Measurements from ENCODE around the gene ARFRP1. TPM values are rescaled to one million over a fixed set of nuclear protein-coding genes. Genes with fewer than 3 reads are reported as not detected.

ARFRP1 gene
- total and polyA plus RNA-seq, 2 of the 13 experiments (the other 11 are each of a cell fraction or from before 2014, with no cell fraction given) = 32.0 to 51.1 TPM

DNA sequence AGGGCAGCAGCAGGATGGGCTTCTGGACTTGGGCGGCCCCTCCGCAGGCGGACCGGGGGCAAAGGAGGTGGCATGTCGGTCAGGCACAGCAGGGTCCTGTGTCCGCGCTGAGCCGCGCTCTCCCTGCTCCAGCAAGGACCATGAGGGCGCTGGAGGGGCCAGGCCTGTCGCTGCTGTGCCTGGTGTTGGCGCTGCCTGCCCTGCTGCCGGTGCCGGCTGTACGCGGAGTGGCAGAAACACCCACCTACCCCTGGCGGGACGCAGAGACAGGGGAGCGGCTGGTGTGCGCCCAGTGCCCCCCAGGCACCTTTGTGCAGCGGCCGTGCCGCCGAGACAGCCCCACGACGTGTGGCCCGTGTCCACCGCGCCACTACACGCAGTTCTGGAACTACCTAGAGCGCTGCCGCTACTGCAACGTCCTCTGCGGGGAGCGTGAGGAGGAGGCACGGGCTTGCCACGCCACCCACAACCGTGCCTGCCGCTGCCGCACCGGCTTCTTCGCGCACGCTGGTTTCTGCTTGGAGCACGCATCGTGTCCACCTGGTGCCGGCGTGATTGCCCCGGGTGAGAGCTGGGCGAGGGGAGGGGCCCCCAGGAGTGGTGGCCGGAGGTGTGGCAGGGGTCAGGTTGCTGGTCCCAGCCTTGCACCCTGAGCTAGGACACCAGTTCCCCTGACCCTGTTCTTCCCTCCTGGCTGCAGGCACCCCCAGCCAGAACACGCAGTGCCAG lies 11.0 kb downstream of the ARFRP1 start, which contains the start of gene TNFRSF6B (continued):
- TF ChIP-seq, protein P1, sequence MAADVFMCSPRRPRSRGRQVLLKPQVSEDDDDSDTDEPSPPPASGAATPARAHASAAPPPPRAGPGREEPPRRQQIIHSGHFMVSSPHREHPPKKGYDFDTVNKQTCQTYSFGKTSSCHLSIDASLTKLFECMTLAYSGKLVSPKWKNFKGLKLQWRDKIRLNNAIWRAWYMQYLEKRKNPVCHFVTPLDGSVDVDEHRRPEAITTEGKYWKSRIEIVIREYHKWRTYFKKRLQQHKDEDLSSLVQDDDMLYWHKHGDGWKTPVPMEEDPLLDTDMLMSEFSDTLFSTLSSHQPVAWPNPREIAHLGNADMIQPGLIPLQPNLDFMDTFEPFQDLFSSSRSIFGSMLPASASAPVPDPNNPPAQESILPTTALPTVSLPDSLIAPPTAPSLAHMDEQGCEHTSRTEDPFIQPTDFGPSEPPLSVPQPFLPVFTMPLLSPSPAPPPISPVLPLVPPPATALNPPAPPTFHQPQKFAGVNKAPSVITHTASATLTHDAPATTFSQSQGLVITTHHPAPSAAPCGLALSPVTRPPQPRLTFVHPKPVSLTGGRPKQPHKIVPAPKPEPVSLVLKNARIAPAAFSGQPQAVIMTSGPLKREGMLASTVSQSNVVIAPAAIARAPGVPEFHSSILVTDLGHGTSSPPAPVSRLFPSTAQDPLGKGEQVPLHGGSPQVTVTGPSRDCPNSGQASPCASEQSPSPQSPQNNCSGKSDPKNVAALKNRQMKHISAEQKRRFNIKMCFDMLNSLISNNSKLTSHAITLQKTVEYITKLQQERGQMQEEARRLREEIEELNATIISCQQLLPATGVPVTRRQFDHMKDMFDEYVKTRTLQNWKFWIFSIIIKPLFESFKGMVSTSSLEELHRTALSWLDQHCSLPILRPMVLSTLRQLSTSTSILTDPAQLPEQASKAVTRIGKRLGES (CRISPR knock-in tag; IDR thresholded peaks at IDR 0.05; ENCODE audit: borderline replicate concordance) = no peak
- TF ChIP-seq MED13 (CRISPR knock-in tag; IDR thresholded peaks at IDR 0.05) (no peak), ZNF24 (IDR thresholded peaks at IDR 0.05) (no peak), MBD4 (IDR thresholded peaks at IDR 0.05; ENCODE audit: borderline replicate concordance, low read length) (no peak), FLYWCH1 (CRISPR knock-in tag; IDR thresholded peaks at IDR 0.05) (no peak), ZNF10 (CRISPR knock-in tag; IDR thresholded peaks at IDR 0.05; ENCODE audit: borderline replicate concordance, low read depth) (no peak), STAT5B (CRISPR knock-in tag; IDR thresholded peaks at IDR 0.05) (no peak), SMC3 (IDR thresholded peaks at IDR 0.05; ENCODE audit: low read length) (no peak), ZMAT3 (CRISPR knock-in tag; conservative IDR thresholded peaks at IDR 0.05) (no peak; the same call in 1 of the 2 replicates), CREM (IDR thresholded peaks at IDR 0.05) (no peak), CREM (CRISPR knock-in tag; IDR thresholded peaks at IDR 0.05) (no peak), CC2D1A (CRISPR knock-in tag; IDR thresholded peaks at IDR 0.05) (0 out of 2 replicates have a peak, but pooled peaks have one; percentile 18), CREB1 (IDR thresholded peaks at IDR 0.05) (no peak), CREB1 (CRISPR knock-in tag; IDR thresholded peaks at IDR 0.05) (no peak), ZNF44 (CRISPR knock-in tag; IDR thresholded peaks at IDR 0.05) (no peak), ZNF614 (CRISPR knock-in tag; IDR thresholded peaks at IDR 0.05; ENCODE audit: borderline replicate concordance) (no peak), ZNF766 (CRISPR knock-in tag; IDR thresholded peaks at IDR 0.05; ENCODE audit: borderline replicate concordance) (peak; percentile 83; the same call in 1 of the 2 replicates), ZFYVE20 (CRISPR knock-in tag; IDR thresholded peaks at IDR 0.05; ENCODE audit: borderline replicate concordance, low read depth) (no peak)
- TF ChIP-seq, protein P2, sequence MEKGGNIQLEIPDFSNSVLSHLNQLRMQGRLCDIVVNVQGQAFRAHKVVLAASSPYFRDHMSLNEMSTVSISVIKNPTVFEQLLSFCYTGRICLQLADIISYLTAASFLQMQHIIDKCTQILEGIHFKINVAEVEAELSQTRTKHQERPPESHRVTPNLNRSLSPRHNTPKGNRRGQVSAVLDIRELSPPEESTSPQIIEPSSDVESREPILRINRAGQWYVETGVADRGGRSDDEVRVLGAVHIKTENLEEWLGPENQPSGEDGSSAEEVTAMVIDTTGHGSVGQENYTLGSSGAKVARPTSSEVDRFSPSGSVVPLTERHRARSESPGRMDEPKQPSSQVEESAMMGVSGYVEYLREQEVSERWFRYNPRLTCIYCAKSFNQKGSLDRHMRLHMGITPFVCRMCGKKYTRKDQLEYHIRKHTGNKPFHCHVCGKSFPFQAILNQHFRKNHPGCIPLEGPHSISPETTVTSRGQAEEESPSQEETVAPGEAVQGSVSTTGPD (CRISPR knock-in tag; IDR thresholded peaks at IDR 0.05) = no peak
- TF ChIP-seq, protein P3, sequence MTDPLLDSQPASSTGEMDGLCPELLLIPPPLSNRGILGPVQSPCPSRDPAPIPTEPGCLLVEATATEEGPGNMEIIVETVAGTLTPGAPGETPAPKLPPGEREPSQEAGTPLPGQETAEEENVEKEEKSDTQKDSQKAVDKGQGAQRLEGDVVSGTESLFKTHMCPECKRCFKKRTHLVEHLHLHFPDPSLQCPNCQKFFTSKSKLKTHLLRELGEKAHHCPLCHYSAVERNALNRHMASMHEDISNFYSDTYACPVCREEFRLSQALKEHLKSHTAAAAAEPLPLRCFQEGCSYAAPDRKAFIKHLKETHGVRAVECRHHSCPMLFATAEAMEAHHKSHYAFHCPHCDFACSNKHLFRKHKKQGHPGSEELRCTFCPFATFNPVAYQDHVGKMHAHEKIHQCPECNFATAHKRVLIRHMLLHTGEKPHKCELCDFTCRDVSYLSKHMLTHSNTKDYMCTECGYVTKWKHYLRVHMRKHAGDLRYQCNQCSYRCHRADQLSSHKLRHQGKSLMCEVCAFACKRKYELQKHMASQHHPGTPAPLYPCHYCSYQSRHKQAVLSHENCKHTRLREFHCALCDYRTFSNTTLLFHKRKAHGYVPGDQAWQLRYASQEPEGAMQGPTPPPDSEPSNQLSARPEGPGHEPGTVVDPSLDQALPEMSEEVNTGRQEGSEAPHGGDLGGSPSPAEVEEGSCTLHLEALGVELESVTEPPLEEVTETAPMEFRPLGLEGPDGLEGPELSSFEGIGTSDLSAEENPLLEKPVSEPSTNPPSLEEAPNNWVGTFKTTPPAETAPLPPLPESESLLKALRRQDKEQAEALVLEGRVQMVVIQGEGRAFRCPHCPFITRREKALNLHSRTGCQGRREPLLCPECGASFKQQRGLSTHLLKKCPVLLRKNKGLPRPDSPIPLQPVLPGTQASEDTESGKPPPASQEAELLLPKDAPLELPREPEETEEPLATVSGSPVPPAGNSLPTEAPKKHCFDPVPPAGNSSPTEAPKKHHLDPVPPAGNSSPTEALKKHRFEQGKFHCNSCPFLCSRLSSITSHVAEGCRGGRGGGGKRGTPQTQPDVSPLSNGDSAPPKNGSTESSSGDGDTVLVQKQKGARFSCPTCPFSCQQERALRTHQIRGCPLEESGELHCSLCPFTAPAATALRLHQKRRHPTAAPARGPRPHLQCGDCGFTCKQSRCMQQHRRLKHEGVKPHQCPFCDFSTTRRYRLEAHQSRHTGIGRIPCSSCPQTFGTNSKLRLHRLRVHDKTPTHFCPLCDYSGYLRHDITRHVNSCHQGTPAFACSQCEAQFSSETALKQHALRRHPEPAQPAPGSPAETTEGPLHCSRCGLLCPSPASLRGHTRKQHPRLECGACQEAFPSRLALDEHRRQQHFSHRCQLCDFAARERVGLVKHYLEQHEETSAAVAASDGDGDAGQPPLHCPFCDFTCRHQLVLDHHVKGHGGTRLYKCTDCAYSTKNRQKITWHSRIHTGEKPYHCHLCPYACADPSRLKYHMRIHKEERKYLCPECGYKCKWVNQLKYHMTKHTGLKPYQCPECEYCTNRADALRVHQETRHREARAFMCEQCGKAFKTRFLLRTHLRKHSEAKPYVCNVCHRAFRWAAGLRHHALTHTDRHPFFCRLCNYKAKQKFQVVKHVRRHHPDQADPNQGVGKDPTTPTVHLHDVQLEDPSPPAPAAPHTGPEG (CRISPR knock-in tag; IDR thresholded peaks at IDR 0.05) = no peak
- TF ChIP-seq, protein P4, sequence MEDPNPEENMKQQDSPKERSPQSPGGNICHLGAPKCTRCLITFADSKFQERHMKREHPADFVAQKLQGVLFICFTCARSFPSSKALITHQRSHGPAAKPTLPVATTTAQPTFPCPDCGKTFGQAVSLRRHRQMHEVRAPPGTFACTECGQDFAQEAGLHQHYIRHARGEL (CRISPR knock-in tag; IDR thresholded peaks at IDR 0.05) = 0 out of 2 replicates have a peak, but pooled peaks have one; percentile 74
